ENCODE measurements around the gene TBCK. TPM values are rescaled to one million over a fixed set of nuclear protein-coding genes. Genes with fewer than 3 reads are reported as not detected.

The TBCK gene
- total and polyA plus RNA-seq, 2 of the 13 experiments (the other 11 are each of a cell fraction or from before 2014, with no cell fraction given) = 51.0 to 62.4 TPM

- Histone ChIP-seq H3K4me3 (replicated peaks in 1 of 3; ENCODE audit: insufficient read depth in 1 of 3, low read depth in 2 of 3, low read length in 3 of 3) (no peak overlapping the region), H3K4me2 (ENCODE audit: low read depth, low read length) (no peak overlapping the region), H3K36me3 (replicated peaks in 1 of 2; ENCODE audit: control insufficient read depth in 1 of 2, insufficient read depth in 2 of 2, low read length in 2 of 2) (no peaks in the 10 kb centered on the region), H3K27ac (ENCODE audit: extremely low read length, insufficient read depth, low read length) (no peak overlapping the region), H4K20me1 (ENCODE audit: insufficient read depth, low read length) (no peaks in the 10 kb centered on the region), H3K27me3 (ENCODE audit: control insufficient read depth in 1 of 2, insufficient read depth in 2 of 2, low read length in 2 of 2) (no peaks in the 10 kb centered on the region), H2AFZ (ENCODE audit: low read length) (no peak overlapping the region), H3K4me1 (ENCODE audit: insufficient read depth, low read length) (peaks cover 39% of the 10 kb centered on the region), H3K9ac (ENCODE audit: insufficient read depth, low read depth, low read length) (no peak overlapping the region), H3K79me2 (ENCODE audit: insufficient read depth, low read length) (no peaks in the 10 kb centered on the region), H3K9me3 (ENCODE audit: low read length) (no peaks in the 10 kb centered on the region)
- DNase-seq (ENCODE audit: low spot score) (no peak), ATAC-seq (no peak), FAIRE-seq (no peak)
- ChIA-PET POLR2A (no interaction called here), CTCF (ENCODE audit: low intra/inter-chr PET ratio, low total read pairs) (no interaction called here)
- in situ Hi-C loops (cut with HindIII; ENCODE audit: extremely low pct_ligation_motif_present, low pct_unique_long_range_greater_than_20kb) = no loop called here
- intact Hi-C loops (cut with micrococcal nuclease; ENCODE audit: unreplicated experiment) = no loop called here
- WGBS (ENCODE audit: low lambda C conversion rate) = 91% methylated on average over 2 of the region's 2 CpGs
- no TSS peak for BruUV-seq (replicated peaks)
- TF ChIP-seq KDM5B (CRISPR knock-in tag; IDR thresholded peaks at IDR 0.05; ENCODE audit: borderline replicate concordance) = no peak
- TF ChIP-seq ZEB1 (IDR thresholded peaks at IDR 0.05; ENCODE audit: insufficient replicate concordance, low read depth) = no peak
- no peak for TF ChIP-seq POGZ (CRISPR knock-in tag; IDR thresholded peaks at IDR 0.05)
- TF ChIP-seq ZFAT (CRISPR knock-in tag; conservative IDR thresholded peaks at IDR 0.05) = no peak
- no peak for TF ChIP-seq ZBTB4 (CRISPR knock-in tag; IDR thresholded peaks at IDR 0.05; ENCODE audit: borderline replicate concordance)
- no peak for TF ChIP-seq ZNF354B (CRISPR knock-in tag; IDR thresholded peaks at IDR 0.05)
- no peak for TF ChIP-seq PRDM4 (CRISPR knock-in tag; IDR thresholded peaks at IDR 0.05; ENCODE audit: borderline replicate concordance)
- no peak for TF ChIP-seq ZNF318 (CRISPR knock-in tag; IDR thresholded peaks at IDR 0.05)
- no peak for TF ChIP-seq ZIK1 (CRISPR knock-in tag; IDR thresholded peaks at IDR 0.05; ENCODE audit: borderline replicate concordance, low read depth)
- TF ChIP-seq CENPT (CRISPR knock-in tag; IDR thresholded peaks at IDR 0.05; ENCODE audit: low read depth) = no peak
- no peak for TF ChIP-seq NFE2L1 (CRISPR knock-in tag; IDR thresholded peaks at IDR 0.05; ENCODE audit: borderline replicate concordance)
Measured at GRCh38 chr4:106002994-106003393, 313.0 kb downstream of the TBCK start.
